ENCODE measurements around the gene GPR26. TPM values are rescaled to one million over a fixed set of nuclear protein-coding genes. Genes with fewer than 3 reads are reported as not detected.

Gene GPR26
- total RNA-seq, 1 donor from 2014 or later: not detected

DNA sequence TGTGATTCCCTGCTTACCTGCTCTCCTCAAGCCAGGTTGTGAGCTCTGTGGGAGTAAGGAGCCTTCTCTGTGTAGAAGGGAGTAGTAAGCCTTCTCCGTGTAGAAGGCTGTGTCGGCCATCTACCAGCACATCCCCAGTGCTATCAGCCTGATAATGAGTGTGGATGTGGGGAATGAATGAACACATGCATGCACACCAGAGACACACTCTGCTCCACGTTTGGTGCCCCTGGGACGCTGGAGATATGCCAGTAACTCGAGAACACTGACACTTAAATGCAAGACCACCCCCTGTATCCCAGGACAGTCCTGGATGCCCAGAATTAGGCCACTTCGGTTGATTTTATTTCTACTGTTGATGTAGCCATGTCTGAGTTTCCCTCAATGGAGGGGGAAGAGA is 21.1 kb upstream of the GPR26 start:
- no peak for DNase-seq (ENCODE audit: extremely low read depth, low read depth, low spot score)

DNA sequence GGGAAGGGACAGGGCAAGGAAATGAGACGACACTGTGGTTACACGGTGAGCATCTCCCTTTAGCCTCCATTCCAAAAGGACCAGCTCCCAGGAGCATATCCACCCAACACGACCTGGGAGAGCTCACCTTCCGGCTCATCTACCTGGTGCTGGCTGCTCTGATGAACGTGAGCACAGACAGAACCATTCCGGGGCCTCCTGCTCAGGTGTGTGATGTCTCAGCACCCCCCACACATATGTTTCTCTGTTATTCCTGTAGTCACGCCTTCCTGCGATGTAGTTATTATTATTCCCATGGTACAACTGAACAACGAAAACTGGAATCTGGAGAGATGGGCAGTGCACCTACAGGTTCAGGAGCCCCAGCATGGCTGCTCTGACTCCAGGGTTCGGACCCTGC is 20.5 kb upstream of the GPR26 start:
- no peak for DNase-seq (ENCODE audit: extremely low read depth, low read depth, low spot score)

DNA sequence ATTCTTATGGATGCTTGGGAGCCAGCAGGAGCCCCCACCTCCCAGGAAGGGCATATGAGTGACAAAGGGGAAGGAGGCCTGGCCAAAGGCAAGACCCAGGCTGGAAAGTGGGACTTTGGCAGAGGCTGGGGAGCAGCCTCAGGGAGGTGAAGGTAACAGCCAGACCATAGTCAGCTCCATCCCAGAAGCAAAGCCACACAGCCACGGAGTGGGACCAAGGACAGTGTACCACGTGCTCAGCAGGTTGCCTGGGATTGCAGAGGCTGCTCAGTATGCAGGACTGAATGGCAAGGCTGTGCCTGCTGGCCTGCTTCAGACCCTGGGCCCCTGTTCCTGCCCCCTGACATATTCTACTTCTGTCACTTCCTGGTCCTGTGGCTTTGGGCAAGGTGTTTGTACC is 17.6 kb upstream of the GPR26 start:
- no peak for DNase-seq (ENCODE audit: extremely low read depth, low read depth, low spot score)

GRCh38 chr10:123649676-123650075 is 16.5 kb upstream of the GPR26 start:
- no peak for DNase-seq (ENCODE audit: extremely low read depth, low read depth, low spot score)

DNA sequence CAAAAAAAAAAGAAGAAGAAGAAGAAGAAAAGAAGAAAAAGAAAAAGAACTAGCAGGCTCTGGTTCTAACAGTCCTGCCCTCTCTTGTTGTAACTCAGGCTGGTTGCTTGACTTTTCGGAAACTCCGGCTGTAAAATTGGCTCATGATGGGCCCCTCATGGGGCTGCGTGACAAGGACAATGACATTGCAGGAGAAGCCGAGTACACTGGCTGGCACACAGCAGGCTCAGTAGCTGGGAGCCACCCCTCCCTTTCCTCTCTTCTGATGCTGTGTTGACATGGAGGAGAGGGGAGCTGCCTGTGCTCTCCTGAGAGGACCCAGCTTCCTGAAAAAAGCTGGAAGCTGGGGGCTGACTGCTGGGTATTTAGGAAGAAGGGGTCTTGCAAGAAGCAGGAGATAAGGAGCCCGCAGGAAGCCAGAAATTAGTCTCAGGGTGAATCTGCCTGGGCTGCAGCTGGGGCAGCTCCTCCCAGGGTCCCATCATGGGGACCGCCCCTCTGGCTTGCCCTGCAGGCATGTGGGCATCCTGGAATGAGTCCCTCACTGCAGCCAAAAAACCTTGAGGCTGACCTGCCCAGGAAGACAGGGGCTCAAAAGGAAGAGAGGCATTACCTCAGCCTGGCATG is 14.6 kb upstream of the GPR26 start:
- no peak for DNase-seq (ENCODE audit: extremely low read depth, low read depth, low spot score)

GRCh38 chr10:123655751-123656150 is 10.4 kb upstream of the GPR26 start:
- no peak for DNase-seq (ENCODE audit: extremely low read depth, low read depth, low spot score)

- no peak for DNase-seq (ENCODE audit: extremely low read depth, low read depth, low spot score)
Observed at GRCh38 chr10:123663522-123663921, 2.6 kb upstream of the GPR26 start.

GRCh38 chr10:123665491-123666286 is 466 bp upstream of the GPR26 start:
- no peak for DNase-seq (ENCODE audit: extremely low read depth, low read depth, low spot score)

DNA sequence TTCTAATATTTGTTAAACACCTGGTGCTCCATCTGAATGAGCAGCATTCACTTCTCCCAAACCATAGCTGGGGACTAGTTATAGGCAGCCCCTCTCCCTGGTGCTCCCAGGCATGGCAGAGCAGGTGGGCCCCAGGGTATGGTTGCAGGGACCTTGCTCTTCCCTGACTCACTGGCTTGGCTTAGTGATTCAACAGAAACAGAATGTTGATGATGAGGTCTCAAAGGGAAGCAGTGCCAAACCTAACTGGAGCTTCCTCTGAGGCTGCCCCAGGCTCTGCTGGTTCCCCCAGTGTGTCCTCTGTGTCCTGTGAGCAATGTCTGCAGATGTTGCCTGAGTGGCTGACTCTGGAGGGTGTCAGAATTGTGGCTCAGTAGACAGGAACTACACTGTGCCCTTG is 3.7 kb downstream of the GPR26 start:
- no peak for DNase-seq (ENCODE audit: extremely low read depth, low read depth, low spot score)

DNA sequence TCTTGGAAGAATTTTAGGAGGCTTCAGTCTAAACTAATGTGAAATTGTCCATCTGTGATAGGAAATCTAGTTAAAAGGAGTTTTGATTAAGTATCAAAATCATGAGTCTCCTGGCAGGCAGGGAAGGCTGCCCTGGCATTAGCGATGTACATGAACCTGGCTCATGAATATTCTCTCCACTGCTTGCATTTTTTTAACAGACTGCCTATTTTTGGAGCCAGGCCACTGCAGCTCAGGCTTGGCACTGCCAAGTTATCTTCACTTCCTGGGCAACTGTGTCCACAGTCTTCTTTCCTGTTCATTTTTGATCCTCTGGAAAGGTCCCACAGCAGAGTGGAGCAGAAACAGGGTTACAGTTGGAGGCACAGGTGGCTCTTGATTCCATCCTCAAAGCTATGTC is 7.0 kb downstream of the GPR26 start:
- DNase-seq (ENCODE audit: extremely low read depth, low read depth, low spot score): no peak

DNA sequence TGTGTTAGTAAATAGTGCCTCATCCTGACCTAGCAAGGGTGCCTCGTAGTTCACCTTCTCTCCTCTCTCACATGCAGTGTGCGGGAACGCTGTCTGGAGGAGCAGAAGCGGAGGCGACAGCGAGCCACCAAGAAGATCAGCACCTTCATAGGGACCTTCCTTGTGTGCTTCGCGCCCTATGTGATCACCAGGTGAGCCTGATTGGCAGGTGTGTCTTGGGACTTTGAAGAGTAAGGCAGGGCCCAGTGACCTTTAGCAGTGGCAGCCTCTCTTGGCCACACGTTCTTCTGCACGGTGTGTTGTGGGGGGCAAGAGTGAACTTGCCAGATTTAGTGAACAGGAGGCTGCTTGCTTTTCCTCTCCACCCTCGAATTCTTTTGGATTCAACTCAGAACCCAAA is 8.6 kb downstream of the GPR26 start:
- no peak for DNase-seq (ENCODE audit: extremely low read depth, low read depth, low spot score)

DNA sequence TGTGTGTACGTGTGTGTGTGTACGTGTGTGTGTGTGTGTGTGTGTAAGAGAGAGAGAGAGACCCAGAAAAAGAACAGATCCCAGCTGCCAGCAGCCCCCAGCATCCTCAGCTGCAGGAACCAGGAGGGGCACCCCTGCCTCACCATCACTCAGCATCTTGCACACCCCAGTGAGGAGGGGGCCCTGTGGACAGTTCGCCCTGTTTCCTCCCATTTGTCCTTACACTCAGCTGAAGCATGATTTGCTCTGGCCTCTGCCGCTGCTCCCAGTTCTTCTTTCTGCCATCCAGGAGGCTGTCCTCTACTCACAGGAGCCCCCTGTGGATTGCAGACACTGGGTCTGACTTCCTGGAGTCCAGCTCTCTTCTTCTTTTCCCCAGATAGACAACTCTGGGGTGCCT is 9.7 kb downstream of the GPR26 start:
- DNase-seq (ENCODE audit: extremely low read depth, low read depth, low spot score): no peak

DNA sequence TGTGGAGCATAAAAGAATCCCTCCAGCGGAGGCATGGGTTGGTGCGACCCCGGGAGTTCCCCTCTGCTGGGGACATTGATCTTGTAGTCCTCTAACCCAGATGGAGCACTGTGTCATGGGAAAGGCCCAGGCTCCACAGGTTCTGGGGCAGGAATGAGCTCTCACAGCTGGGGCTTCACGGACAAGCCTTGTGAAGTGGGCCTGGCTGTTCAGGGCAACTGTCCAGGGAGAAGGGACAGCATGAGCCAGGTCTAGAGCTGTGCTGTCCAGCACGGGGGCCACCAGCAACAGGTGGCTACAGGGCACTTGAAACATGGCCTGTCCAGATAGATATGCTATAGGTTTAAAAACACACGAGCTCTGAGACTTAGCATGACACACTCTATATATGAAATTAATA is 11.4 kb downstream of the GPR26 start:
- no peak for DNase-seq (ENCODE audit: extremely low read depth, low read depth, low spot score)

DNA sequence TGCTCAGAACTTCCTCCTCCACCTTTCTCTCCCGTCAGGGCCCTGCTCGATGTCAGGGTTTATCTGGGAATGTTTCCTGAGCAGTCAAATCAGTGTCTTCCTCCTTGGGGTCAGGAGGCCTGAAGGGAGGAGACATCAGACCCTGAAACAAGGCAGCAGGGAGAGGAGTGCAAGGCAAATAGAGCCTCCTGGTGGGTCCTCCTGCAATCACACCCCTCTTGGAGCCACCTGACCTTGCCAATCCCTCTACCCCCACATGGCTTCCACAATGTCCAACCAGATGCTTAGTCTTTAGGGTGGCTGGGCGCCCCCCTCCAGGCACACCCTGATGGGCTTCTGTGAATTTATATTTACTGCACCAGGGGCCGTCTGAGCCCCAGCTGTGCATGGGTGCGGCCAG is 12.2 kb downstream of the GPR26 start:
- DNase-seq (ENCODE audit: extremely low read depth, low read depth, low spot score): no peak

- no peak for DNase-seq (ENCODE audit: extremely low read depth, low read depth, low spot score)
Observed at GRCh38 chr10:123681285-123681684, 15.1 kb downstream of the GPR26 start.

GRCh38 chr10:123682477-123682876 is 16.3 kb downstream of the GPR26 start:
- DNase-seq (ENCODE audit: extremely low read depth, low read depth, low spot score): no peak

- DNase-seq (ENCODE audit: extremely low read depth, low read depth, low spot score): no peak
Observed at GRCh38 chr10:123683459-123683858, 17.3 kb downstream of the GPR26 start.

DNA sequence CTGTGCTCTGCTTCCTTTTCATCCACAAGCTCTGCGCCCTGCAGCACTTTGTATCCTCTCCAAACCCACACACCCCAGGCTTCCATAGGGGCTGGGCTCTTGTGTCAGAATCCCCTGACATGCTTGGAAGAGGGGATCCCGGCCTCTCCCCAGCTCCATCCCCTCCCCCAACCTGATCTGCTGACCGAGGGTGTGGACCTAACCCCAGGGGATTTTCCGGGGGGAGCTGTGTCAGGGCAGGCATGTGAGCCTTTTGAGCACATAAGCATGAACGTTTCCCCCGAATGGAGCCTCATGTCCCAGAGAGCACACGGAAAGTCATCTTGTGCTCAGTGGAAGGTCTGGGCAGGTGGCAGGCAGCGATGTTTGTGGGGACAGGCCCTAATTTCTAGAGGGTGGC is 17.7 kb downstream of the GPR26 start:
- DNase-seq (ENCODE audit: extremely low read depth, low read depth, low spot score): no peak

- no peak for DNase-seq (ENCODE audit: extremely low read depth, low read depth, low spot score)
Observed at GRCh38 chr10:123685260-123685659, 19.1 kb downstream of the GPR26 start.

- no peak for DNase-seq (ENCODE audit: extremely low read depth, low read depth, low spot score)
Observed at GRCh38 chr10:123687758-123688157, 21.6 kb downstream of the GPR26 start.

- no peak for DNase-seq (ENCODE audit: extremely low read depth, low read depth, low spot score)
Observed at GRCh38 chr10:123689880-123690279, 23.7 kb downstream of the GPR26 start.

DNA sequence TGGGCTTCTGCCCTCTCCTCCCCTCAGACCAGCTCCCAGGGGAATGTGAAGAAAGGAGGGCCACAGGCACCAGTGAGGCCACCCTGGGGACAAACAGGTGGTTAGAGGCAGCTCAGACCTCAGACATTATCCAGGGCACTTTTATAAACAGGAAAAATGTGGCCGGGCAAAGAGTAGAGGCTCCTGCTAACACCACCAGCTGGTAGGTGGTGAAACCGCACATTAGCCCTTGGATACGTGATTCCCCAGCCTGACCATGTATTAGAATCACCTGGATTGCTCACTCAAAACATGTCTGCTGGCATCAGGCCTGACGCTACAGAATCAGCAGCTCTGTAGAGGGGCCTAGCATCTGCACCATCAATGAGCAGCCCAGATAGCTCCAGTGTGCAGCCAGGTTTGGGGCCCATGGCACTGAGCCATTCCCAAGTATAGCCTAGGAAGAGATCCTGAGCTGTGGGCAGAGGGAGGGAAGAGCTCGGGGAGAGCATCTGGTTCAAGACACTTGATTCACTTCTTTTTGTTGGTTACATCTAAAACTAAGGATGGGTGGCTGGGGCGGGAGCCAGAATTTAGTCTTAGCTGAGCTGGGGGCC is 37.1 kb downstream of the GPR26 start:
- DNase-seq (ENCODE audit: extremely low read depth, low read depth, low spot score): no peak
